Activated CD4-positive, alpha-beta T cell treated with anti-CD3 and anti-CD28 coated beads, Interleukin-2, amount 10 ng/mL, durations not matched to agents 7 days and 5 days (primary cell): ENCODE results near the gene NAPB. TPM values are rescaled to one million over a fixed set of nuclear protein-coding genes. Genes with fewer than 3 reads are reported as not detected.
A peak's percentile ranks its signal among the peaks of the same experiment; 100 is the strongest.
"Not testable (repeated sequence)": the region's sequence is repeated elsewhere in the genome, so short reads cannot be mapped to it uniquely, and the experiment has no call there.

Source experiments
- CTCF ChIA-PET: fragments of 350-600 bp; sonication (Branson Sonifier 250); formaldehyde crosslinking; loops from one replicate; lab custom pipeline; 2021; ENCODE audit warnings: antibody characterized with exemption; lab: Charles Lee
- POLR2A ChIA-PET: fragments of 350-600 bp; sonication (Branson Sonifier 250); formaldehyde crosslinking; loops from one replicate; lab custom pipeline; 2021; ENCODE audit warnings: antibody characterized with exemption; lab: Charles Lee
- DNase-seq: peaks from one replicate; pipeline ENCODE4 v3.0.0-alpha.2; 2020
- H3K27ac Mint-ChIP-seq: one replicate; pipeline ENCODE4 v1.8.0; 2021; ENCODE audit warnings: mild to moderate bottlenecking, moderate library complexity, mixed read lengths
- H3K27me3 Mint-ChIP-seq: one replicate; pipeline ENCODE4 v1.8.0; 2021; ENCODE audit warnings: mixed read lengths
- H3K36me3 Mint-ChIP-seq: one replicate; pipeline ENCODE4 v1.8.0; 2021; ENCODE audit warnings: low read depth, mixed read lengths
- H3K4me1 Mint-ChIP-seq: one replicate; pipeline ENCODE4 v1.8.0; 2021; ENCODE audit warnings: mixed read lengths
- H3K4me3 Mint-ChIP-seq: one replicate; pipeline ENCODE4 v1.8.0; 2021; ENCODE audit warnings: mild to moderate bottlenecking, moderate library complexity, mixed read lengths
- H3K9me3 Mint-ChIP-seq: one replicate; pipeline ENCODE4 v1.8.0; 2021; ENCODE audit warnings: mixed read lengths
- total RNA-seq, 2 experiments: library from RNA; stranded (reverse); gene quantifications; one replicate each; pipeline ENCODE4 v1.2.3, GENCODE V29; 2021

The NAPB gene
- 10 to 100 TPM; 14.9 to 15.4 TPM for total RNA-seq

DNA sequence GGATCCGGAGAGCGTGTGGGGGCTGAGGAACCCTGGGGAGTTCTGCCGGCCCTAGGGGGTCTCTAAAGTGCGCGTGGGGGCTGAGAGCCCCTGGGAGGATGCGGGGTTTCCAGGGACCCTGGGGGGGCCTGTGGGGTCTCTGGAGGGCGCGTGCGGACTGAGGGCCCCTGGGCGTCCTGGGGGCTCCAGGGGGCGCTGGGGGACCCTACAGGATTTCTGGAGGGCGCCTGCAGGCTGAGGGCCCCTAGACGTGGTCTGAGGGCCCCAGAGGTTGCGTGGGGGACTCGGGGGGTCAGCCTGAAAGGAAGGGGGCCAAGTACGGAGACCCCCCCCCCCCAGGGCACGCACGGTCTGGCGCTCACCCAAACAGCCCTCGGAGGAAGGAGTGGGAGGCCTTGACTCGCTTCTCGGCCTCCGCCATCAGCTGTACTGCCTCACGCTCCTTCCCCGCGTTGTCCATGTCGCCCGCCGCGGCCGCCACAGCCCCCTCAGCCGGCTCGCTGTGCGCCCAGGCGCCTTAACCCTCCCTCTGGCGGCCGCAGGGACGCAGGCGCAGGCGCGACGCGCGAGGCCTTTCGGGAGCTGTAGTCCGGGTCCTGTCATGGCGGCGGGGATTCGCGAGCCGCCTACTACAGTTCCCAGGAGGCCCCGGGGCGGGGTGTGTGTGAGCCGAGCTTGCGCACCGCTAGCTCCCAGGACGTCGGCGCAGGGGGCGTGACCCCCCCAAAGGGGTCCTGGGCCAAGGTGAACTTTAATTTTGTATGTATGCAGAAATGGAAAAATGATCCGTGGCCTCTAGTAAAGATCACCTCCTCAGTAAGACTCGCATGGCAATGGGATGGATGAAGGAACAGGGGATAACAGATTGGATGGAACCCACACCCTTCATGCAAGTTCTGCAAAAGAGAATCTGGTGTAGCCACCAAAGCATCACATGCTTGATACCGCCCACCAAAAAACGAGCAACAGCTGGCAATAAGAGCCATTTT is at the start of gene NAPB:
NAPB (minus strand) TSS at position 546 of the 989 bp plus-strand sequence; CDS start at position 460, 86 bp downstream.
- Mint-ChIP-seq H3K4me1 (peaks cover 50% of the 10 kb centered on the region), H3K27me3 (peaks cover 7% of the 10 kb centered on the region), H3K36me3 (peaks cover 1% of the 10 kb centered on the region), H3K9me3 (no peaks in the 10 kb centered on the region), H3K4me3 (peak within 1 kb of the TSS; percentile 99), H3K27ac (peak within 1 kb of the TSS; percentile 96)
- CTCF ChIA-PET = interaction anchor here (0.5 to 2.5 kb wide), 12 partner anchors 10 to 330 kb away, joined by 3 to 9 read pairs (median 4); partner anchors contain the start of gene NXT1
- POLR2A ChIA-PET = interaction anchor here (0.6 to 1.4 kb wide), 5 partner anchors 54 to 141 kb away, joined by 3 to 6 read pairs (median 4); partner anchors contain the start of gene NXT1
- DNase-seq = peak; percentile 94

DNA sequence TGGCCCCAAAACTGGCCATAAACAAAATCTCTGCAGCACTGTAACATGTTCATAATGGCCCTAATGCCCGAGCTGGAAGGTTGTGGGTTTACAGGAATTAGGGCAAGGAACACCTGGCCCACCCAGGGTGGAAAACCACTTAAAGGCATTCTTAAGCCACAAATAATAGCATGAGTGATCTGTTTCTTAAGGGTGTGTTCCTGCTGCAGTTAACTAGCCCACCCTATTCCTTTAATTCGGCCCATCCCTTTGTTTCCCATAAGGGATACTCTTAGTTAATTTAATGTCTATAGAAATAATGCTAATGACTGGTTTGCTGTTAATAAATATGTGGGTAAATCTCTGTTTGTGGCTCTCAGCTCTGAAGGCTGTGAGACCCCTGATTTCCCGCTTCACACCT is 45.7 kb upstream of the NAPB start:
- Mint-ChIP-seq H3K9me3 (peaks cover 18% of the 10 kb centered on the region), H3K27me3 (peaks cover 13% of the 10 kb centered on the region)
- POLR2A ChIA-PET, H3K36me3 Mint-ChIP-seq, CTCF ChIA-PET, H3K4me3 Mint-ChIP-seq, DNase-seq, H3K27ac Mint-ChIP-seq, H3K4me1 Mint-ChIP-seq: not testable (repeated sequence)

DNA sequence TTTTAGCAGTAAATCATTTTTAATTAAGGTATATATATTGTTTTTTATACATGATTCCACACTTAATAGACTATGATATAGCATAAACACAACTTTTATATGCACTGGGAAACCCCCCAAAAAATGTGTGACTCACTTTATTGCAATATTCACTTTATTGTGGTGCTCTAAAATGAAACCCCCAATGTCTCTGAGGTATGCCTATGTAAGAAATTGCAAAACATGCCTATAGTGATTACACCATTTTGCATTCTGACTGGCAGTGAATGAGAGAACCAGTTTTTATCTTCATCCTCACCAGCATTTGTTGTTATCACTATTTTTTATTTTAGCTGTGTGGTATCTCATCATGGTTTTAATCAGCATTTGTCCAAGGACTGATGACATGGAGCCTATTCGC is 39.9 kb upstream of the NAPB start:
- no peak overlapping the region for H3K27ac Mint-ChIP-seq
- H3K27me3 Mint-ChIP-seq = peaks cover 15% of the 10 kb centered on the region
- H3K9me3 Mint-ChIP-seq = peaks cover 8% of the 10 kb centered on the region
- ChIA-PET CTCF (no interaction called here), POLR2A (no interaction called here)
- no peak overlapping the region for H3K4me3 Mint-ChIP-seq
- no peak for DNase-seq
- H3K4me1 Mint-ChIP-seq = peaks cover 11% of the 10 kb centered on the region
- H3K36me3 Mint-ChIP-seq = no peaks in the 10 kb centered on the region

DNA sequence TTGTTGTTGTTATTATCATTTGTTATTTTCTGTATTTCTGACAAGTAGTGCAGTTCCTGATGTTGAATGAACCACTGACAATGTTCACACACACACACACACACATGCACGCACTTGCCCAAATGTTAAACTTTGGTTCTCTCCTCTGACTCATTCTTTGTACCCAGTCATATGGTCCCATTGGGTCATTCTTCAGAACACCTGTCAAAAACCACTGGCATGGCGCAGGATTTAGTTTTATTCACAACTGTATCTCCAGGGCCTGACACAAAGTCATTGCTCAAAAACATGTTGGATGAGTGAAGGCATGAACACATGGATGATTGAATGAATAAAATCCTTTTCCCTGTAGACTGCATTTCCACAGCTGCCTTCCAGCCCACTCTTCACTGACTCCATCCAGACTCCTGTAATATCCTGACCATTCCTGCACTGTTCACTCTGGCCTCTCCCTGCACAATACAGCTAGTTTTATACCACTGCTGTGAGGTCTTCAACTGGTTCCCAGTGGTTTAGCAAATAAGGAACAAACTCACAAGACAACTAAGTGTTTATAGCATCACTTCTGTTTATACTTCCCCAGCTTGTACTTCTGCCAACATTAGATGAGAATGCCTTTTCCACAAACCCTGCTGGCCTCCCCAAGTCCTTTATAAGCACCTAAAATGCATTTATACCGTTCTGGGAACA is 38.3 kb upstream of the NAPB start:
- Mint-ChIP-seq H3K4me3 (no peak overlapping the region), H3K27me3 (peaks cover 12% of the 10 kb centered on the region), H3K4me1 (peaks cover 17% of the 10 kb centered on the region), H3K36me3 (no peaks in the 10 kb centered on the region), H3K27ac (no peak overlapping the region), H3K9me3 (no peaks in the 10 kb centered on the region)
- no peak for DNase-seq
- ChIA-PET POLR2A (no interaction called here), CTCF (interaction anchor here (1.3 kb wide), 1 partner anchor 17 kb away, joined by 3 read pairs; no protein-coding TSS in a partner anchor)

DNA sequence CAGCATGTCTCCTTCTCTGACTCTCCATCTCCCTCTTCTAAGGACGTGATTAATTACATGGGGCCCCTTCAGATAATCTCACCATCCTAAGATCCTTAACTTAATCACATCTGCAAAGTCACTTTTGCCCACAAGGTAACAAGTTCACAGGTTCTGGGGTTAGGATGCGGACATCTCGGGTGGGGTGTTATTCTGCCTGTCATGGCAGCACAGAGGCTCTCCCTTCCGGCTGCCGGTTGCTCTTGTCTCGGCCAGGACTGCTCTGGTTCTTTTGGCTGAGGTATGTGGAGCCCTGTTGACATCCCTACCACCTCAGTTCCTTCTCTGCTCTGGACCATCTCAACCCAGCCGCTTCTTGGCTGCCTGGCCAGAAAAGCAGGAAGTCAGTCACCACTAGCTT is 35.6 kb upstream of the NAPB start:
- CTCF ChIA-PET = no interaction called here
- Mint-ChIP-seq H3K4me1 (peaks cover 17% of the 10 kb centered on the region), H3K27me3 (peaks cover 9% of the 10 kb centered on the region), H3K36me3 (no peaks in the 10 kb centered on the region), H3K4me3 (no peak overlapping the region), H3K27ac (peak overlapping the region; percentile 62), H3K9me3 (no peaks in the 10 kb centered on the region)
- POLR2A ChIA-PET = no interaction called here
- DNase-seq = no peak

DNA sequence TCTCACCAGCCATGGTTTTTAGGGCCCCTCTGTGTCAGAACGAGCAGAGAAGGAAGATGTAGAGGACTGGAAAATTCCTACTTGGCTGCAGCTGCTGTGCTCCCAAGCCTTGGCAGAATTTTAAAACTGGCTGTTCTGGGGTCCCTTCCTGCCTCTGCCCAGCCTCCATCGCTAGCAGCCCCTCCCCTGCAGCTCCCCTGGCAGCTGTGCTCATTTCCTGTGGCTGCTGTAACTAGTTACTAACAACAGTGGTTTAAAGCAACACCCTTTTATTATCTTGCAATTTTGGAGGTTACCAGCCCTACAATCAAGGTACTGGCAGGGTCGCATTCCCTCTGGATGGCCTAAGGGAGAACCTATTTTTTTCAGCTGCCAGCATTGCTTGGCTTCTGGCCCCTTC is 35.1 kb upstream of the NAPB start:
- Mint-ChIP-seq H3K4me1 (peaks cover 17% of the 10 kb centered on the region), H3K36me3 (no peaks in the 10 kb centered on the region), H3K4me3 (no peak overlapping the region), H3K27me3 (peaks cover 5% of the 10 kb centered on the region), H3K9me3 (no peaks in the 10 kb centered on the region), H3K27ac (peak overlapping the region; percentile 22)
- ChIA-PET CTCF (no interaction called here), POLR2A (no interaction called here)
- no peak for DNase-seq

DNA sequence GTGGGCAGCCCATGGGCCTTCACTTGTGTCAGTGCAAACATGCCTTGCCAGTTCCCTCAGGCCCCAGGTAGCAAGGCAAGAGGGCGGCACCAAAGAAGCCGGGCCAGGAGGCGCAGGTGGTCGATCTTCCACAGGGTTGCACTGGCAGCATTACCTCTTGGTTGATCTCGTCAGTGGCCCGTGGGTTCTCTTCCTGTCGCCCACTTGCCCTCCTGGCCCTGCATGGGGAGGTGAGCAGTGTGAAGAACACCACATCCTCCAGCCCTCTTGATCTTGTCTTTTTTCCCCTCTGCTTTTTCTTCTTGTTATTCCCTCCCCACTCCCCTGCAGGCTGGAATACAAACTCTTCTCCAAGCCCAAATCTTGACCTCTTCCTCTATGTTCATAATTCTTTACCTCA is 34.4 kb upstream of the NAPB start:
- ChIA-PET CTCF (no interaction called here), POLR2A (no interaction called here)
- H3K9me3 Mint-ChIP-seq = no peaks in the 10 kb centered on the region
- peak overlapping the region; percentile 52 for H3K27ac Mint-ChIP-seq
- peaks cover 17% of the 10 kb centered on the region for H3K4me1 Mint-ChIP-seq
- H3K4me3 Mint-ChIP-seq = no peak overlapping the region
- peaks cover 5% of the 10 kb centered on the region for H3K27me3 Mint-ChIP-seq
- H3K36me3 Mint-ChIP-seq = no peaks in the 10 kb centered on the region
- no peak for DNase-seq

DNA sequence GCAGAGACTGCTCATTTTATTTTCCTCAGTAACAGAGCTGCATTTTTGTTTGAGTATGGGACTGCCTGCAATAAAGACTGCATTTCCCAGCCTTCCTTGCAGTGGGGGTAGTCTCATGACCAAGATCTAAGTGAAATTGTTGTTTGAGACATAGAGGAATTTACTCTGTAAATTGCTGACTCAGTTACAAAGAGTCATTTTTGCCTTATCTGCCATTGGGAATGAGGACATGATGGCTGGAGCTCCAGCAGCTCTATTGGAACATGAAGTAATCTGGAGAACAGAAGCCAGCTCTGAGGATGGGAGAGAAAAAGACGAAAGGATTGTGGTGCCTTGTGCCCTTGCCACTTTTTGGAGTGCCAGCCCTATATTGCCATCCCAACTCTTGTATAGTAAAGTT is 33.5 kb upstream of the NAPB start:
- CTCF ChIA-PET = no interaction called here
- peaks cover 18% of the 10 kb centered on the region for H3K4me1 Mint-ChIP-seq
- H3K9me3 Mint-ChIP-seq = no peaks in the 10 kb centered on the region
- DNase-seq = no peak
- no peaks in the 10 kb centered on the region for H3K36me3 Mint-ChIP-seq
- H3K27me3 Mint-ChIP-seq = peaks cover 4% of the 10 kb centered on the region
- no peak overlapping the region for H3K27ac Mint-ChIP-seq
- POLR2A ChIA-PET = no interaction called here
- H3K4me3 Mint-ChIP-seq = no peak overlapping the region

DNA sequence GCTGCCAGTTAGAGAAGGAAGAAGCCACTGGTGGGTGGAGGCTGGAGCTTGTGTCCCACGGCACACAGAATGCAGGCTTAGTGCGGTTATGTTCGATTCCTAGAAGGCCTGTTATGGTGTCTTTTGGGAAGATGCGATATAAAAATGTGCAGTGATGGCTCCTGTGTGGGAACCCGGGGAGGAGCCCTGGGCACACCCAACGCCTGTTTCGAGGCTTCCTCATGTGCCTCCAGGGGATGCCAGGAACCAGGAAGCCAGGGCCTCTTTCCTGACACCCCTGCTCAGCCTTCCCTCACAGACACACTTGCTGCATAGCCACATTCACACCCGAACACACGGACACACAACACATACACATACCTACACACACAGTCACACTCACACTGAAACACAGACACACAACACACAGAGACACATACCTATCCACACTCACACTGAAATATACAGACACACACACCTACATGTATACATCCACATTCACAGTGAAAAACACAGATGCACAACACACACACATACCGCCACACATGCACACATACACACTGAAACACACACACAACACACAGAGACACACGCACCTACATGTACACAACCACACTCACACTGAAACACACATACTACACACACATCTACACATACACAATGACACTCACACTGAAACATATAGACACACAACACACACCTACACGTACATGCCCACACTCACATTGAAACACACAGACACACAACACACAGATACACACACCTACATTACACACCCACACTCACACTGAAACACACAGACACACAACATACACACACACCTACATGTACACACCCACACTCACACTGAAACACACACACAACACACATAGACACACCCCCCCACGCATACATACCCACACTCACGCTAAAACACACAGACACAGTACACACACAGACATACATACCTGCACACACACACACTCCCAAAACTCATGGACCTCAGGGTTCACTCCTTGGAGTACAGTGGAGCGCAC is 32.6 kb upstream of the NAPB start:
- Mint-ChIP-seq H3K36me3 (no peaks in the 10 kb centered on the region), H3K9me3 (no peaks in the 10 kb centered on the region), H3K27me3 (no peaks in the 10 kb centered on the region), H3K4me3 (no peak overlapping the region), H3K27ac (no peak overlapping the region), H3K4me1 (peaks cover 27% of the 10 kb centered on the region)
- ChIA-PET CTCF (no interaction called here), POLR2A (no interaction called here)
- no peak for DNase-seq

DNA sequence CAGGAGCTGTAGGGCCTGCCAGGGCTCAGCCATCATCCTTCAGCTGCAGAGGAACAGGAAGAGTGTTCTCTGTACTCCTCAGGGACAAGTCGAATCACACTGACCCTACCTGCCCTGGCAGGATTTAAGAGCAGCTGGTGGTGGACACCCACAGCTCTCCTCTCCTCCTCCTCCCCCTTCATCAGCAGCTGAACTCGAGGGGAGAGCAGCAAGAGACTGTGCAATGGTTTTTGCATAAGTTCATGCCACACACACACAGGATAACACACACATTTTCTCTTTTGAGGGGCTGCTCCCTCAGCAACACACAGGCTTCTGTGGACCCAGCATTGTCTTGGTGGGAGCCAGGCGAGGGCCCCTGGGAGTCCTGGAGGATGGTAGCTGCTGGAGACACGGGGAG is 31.5 kb upstream of the NAPB start, which contains the start of gene CST11:
CST11 (minus strand) TSS at position 101 of the 400 bp plus-strand sequence; CDS start at position 36, 65 bp downstream.
- POLR2A ChIA-PET = no interaction called here
- H3K36me3 Mint-ChIP-seq = no peaks in the 10 kb centered on the region
- CTCF ChIA-PET = no interaction called here
- H3K4me1 Mint-ChIP-seq = peaks cover 27% of the 10 kb centered on the region
- H3K27me3 Mint-ChIP-seq = no peaks in the 10 kb centered on the region
- no peak within 1 kb of the TSS for H3K4me3 Mint-ChIP-seq
- no peak for DNase-seq
- no peaks in the 10 kb centered on the region for H3K9me3 Mint-ChIP-seq
- H3K27ac Mint-ChIP-seq = no peak within 1 kb of the TSS

DNA sequence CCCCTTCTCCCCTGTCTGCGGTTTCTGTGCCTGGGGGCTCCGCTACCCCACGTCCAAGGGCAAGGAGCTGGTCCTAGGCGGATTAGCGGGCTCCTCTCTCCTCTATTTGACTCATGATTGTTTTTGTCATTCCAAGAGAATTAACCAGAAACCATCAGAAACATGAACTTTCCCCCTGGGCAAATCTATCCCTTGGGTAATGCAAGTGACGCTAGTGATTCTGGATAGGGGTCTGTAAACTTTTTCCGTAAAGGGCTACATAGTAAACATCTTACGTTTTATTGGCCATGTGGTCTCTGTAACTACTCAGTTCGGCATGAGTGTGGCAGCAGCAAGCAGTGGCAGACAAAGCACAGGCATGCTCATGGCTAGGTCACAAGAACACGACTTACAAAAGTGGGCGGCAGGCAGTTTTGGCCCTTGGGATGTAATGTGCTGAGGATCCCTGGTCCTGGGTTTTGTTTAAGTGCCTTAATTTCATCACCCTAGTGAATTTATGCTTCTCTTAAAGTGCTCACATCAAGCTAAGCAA is 30.7 kb upstream of the NAPB start:
- Mint-ChIP-seq H3K36me3 (no peaks in the 10 kb centered on the region), H3K4me3 (no peak overlapping the region), H3K27me3 (no peaks in the 10 kb centered on the region), H3K27ac (no peak overlapping the region), H3K9me3 (no peaks in the 10 kb centered on the region), H3K4me1 (peaks cover 24% of the 10 kb centered on the region)
- no peak for DNase-seq
- ChIA-PET CTCF (no interaction called here), POLR2A (no interaction called here)

DNA sequence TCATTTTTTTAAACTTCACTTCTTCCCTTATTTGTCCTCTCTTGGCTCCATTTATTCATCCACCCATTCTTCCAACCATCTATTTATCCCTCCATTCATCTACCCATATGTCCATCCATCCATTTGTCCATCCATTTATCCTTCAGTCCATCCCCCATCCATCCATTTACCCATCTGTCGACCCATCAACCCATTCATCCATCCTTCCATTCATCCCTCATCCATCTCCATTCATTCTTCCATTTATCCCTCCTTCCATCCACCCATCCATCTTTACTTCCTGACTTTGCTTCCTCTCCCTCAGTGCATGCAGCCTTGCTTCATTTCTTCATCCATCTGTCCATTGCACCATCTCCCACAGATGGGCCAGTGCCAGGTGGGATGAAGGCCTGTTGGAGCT is 29.6 kb upstream of the NAPB start:
- no peak overlapping the region for H3K27ac Mint-ChIP-seq
- H3K9me3 Mint-ChIP-seq = no peaks in the 10 kb centered on the region
- H3K4me3 Mint-ChIP-seq = no peak overlapping the region
- H3K36me3 Mint-ChIP-seq = no peaks in the 10 kb centered on the region
- ChIA-PET CTCF (interaction anchor here (0.6 kb wide), 1 partner anchor 215 kb away, joined by 3 read pairs; no protein-coding TSS in a partner anchor), POLR2A (no interaction called here)
- peaks cover 12% of the 10 kb centered on the region for H3K4me1 Mint-ChIP-seq
- no peaks in the 10 kb centered on the region for H3K27me3 Mint-ChIP-seq
- DNase-seq = no peak
